HEK293 (cell line): ENCODE data around the gene NMT2.

Experiments
- CTCF ChIA-PET: fragments of 350-600 bp; formaldehyde crosslinking; extraction: SDS; loops from one replicate; lab custom pipeline; 2021; ENCODE audit warnings: antibody characterized with exemption; lab: Yijun Ruan, JAX
- POLR2A ChIA-PET: fragments of 300-600 bp; formaldehyde crosslinking; extraction: SDS; loops from one replicate; lab custom pipeline; 2020; ENCODE audit warnings: antibody characterized with exemption, inconsistent platforms; lab: Yijun Ruan, JAX
- H3K27ac ChIP-seq: fragments of 200-500 bp; sonication (Bioruptor generic); 2 replicates; pipeline ENCODE4 v1.5.1; 2014; ENCODE audit warnings: low read depth, low read length, control low read depth, inconsistent platforms; ENCODE audit errors: extremely low read depth
- H3K36me3 ChIP-seq, 2 experiments: fragments of 200-500 bp in 1 of 2; sonication (Bioruptor generic) in 1 of 2; 1 replicate in 1 of 2; 2 replicates in 1 of 2; pipeline ENCODE4 v1.5.1; 2014 to 2017; ENCODE audit warnings: inconsistent platforms in 2 of 2, low read length in 2 of 2; ENCODE audit not compliant: control insufficient read depth in 2 of 2, insufficient read depth in 1 of 2
- H3K4me1 ChIP-seq: fragments of 200-500 bp; sonication (Bioruptor generic); 2 replicates; pipeline ENCODE4 v1.5.1; 2014; ENCODE audit warnings: mild to moderate bottlenecking, low read length, inconsistent platforms; ENCODE audit not compliant: control insufficient read depth, insufficient read depth
- H3K4me3 ChIP-seq: 2 replicates; pipeline ENCODE4 v1.5.1; 2011; ENCODE audit warnings: low read depth, mild to moderate bottlenecking, control low read depth, low read length, moderate library complexity
- H3K9me3 ChIP-seq: fragments of 200-500 bp; sonication (Bioruptor generic); 2 replicates; pipeline ENCODE4 v1.5.1; 2014; ENCODE audit warnings: low read depth, low read length, inconsistent platforms; ENCODE audit not compliant: control insufficient read depth, insufficient read depth
- ZBTB8A ChIP-seq: fragments of 450-650 bp; formaldehyde crosslinking; IDR thresholded peaks from 2 replicates; pipeline ENCODE4 v1.5.1; 2016; ENCODE audit warnings: missing biosample characterization, missing genetic modification characterization
- ZFP37 ChIP-seq: fragments of 450-650 bp; formaldehyde crosslinking; IDR thresholded peaks from 2 replicates; pipeline ENCODE4 v1.5.1; 2016; ENCODE audit warnings: missing biosample characterization, missing genetic modification characterization
- ZFP41 ChIP-seq: fragments of 450-650 bp; formaldehyde crosslinking; IDR thresholded peaks from 2 replicates; pipeline ENCODE4 v1.5.1; 2016; ENCODE audit warnings: missing biosample characterization, missing genetic modification characterization, borderline replicate concordance
- ZIC2 ChIP-seq: fragments of 450-650 bp; formaldehyde crosslinking; IDR thresholded peaks from 2 replicates; pipeline ENCODE4 v1.5.1; 2016; ENCODE audit warnings: missing biosample characterization, missing genetic modification characterization
- ZNF112 ChIP-seq: fragments of 450-650 bp; formaldehyde crosslinking; IDR thresholded peaks from 2 replicates; pipeline ENCODE4 v1.5.0; 2017; ENCODE audit warnings: missing biosample characterization, missing genetic modification characterization
- ZNF223 ChIP-seq: fragments of 450-650 bp; formaldehyde crosslinking; IDR thresholded peaks from 2 replicates; pipeline ENCODE4 v1.5.1; 2016; ENCODE audit warnings: missing biosample characterization, missing genetic modification characterization
- ZNF423 ChIP-seq: fragments of 450-650 bp; formaldehyde crosslinking; IDR thresholded peaks from 2 replicates; pipeline ENCODE4 v1.5.1; 2016; ENCODE audit warnings: missing biosample characterization, missing genetic modification characterization
- ZNF501 ChIP-seq: fragments of 450-650 bp; formaldehyde crosslinking; IDR thresholded peaks from 2 replicates; pipeline ENCODE4 v1.5.1; 2016; ENCODE audit warnings: missing biosample characterization, missing genetic modification characterization
- ZNF596 ChIP-seq: fragments of 450-650 bp; IDR thresholded peaks from 2 replicates; pipeline ENCODE4 v1.5.0; 2018; ENCODE audit warnings: missing biosample characterization, mild to moderate bottlenecking, missing genetic modification characterization, moderate library complexity
- ZNF658 ChIP-seq: fragments of 450-650 bp; formaldehyde crosslinking; IDR thresholded peaks from 2 replicates; pipeline ENCODE4; 2016; ENCODE audit warnings: missing biosample characterization, missing genetic modification characterization
- ZNF677 ChIP-seq: fragments of 450-650 bp; IDR thresholded peaks from 2 replicates; pipeline ENCODE4 v1.5.0; 2018; ENCODE audit warnings: missing biosample characterization, mild to moderate bottlenecking, missing genetic modification characterization, moderate library complexity
- TF ChIP-seq, protein P1 (sequence below): fragments of 450-650 bp; formaldehyde crosslinking; IDR thresholded peaks from 2 replicates; pipeline ENCODE4 v1.5.1; 2017; ENCODE audit warnings: missing biosample characterization, missing genetic modification characterization
- TF ChIP-seq, protein P2 (sequence below): fragments of 450-650 bp; formaldehyde crosslinking; IDR thresholded peaks from 2 replicates; pipeline ENCODE4 v1.5.1; 2016; ENCODE audit warnings: missing biosample characterization, missing genetic modification characterization
- TF ChIP-seq, protein P3 (sequence below): fragments of 450-650 bp; formaldehyde crosslinking; IDR thresholded peaks from 2 replicates; pipeline ENCODE4 v1.5.1; 2016; ENCODE audit warnings: missing biosample characterization, missing genetic modification characterization
- TF ChIP-seq, protein P4 (sequence below): fragments of 450-650 bp; IDR thresholded peaks from 2 replicates; pipeline ENCODE4 v1.5.1; 2018; ENCODE audit warnings: missing biosample characterization, missing genetic modification characterization
- TF ChIP-seq, protein P5 (sequence below): fragments of 450-650 bp; formaldehyde crosslinking; IDR thresholded peaks from 2 replicates; pipeline ENCODE4 v1.5.1; 2017; ENCODE audit warnings: missing biosample characterization, missing genetic modification characterization
- TF ChIP-seq, protein P6 (sequence below): fragments of 450-650 bp; formaldehyde crosslinking; IDR thresholded peaks from 2 replicates; pipeline ENCODE4 v1.5.1; 2016; ENCODE audit warnings: missing biosample characterization, missing genetic modification characterization

NMT2 gene

DNA sequence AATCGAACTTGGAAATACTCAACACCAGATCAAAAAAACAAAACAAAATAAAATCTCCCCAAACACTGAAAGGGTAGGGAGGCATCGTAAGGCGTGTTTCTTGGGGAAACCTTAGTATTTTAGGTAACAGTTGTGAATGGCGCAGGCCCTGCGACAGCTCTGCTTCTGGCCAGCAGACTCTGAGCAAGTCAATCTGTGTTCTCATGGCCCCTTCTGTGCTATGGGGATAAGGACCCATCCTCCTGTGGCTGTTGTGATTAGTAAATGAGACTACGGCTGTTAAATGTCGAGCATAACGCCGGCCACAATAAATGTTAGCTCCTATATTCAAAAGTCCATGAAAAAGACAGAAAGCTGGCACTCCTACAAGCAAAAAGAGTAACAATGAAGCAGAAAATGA lies 44.3 kb downstream of the NMT2 start:
- CTCF ChIA-PET = interaction anchor here (0.6 to 1.0 kb wide), 2 partner anchors 19 to 168 kb away, joined by 3 read pairs; no protein-coding TSS in a partner anchor
- TF ChIP-seq ZNF501 = no peak
- no peak for TF ChIP-seq ZBTB8A (tag by site-specific recombination)
- TF ChIP-seq ZNF658 (tag by site-specific recombination) = no peak
- TF ChIP-seq, protein P1, sequence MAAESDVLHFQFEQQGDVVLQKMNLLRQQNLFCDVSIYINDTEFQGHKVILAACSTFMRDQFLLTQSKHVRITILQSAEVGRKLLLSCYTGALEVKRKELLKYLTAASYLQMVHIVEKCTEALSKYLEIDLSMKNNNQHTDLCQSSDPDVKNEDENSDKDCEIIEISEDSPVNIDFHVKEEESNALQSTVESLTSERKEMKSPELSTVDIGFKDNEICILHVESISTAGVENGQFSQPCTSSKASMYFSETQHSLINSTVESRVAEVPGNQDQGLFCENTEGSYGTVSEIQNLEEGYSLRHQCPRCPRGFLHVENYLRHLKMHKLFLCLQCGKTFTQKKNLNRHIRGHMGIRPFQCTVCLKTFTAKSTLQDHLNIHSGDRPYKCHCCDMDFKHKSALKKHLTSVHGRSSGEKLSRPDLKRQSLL (tag by site-specific recombination) = no peak
- TF ChIP-seq, protein P2, sequence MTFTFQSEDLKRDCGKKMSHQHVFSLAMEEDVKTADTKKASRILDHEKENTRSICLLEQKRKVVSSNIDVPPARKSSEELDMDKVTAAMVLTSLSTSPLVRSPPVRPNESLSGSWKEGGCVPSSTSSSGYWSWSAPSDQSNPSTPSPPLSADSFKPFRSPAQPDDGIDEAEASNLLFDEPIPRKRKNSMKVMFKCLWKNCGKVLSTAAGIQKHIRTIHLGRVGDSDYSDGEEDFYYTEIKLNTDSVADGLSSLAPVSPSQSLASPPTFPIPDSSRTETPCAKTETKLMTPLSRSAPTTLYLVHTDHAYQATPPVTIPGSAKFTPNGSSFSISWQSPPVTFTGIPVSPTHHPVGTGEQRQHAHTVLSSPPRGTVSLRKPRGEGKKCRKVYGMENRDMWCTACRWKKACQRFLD = no peak
- no peak for TF ChIP-seq ZNF677
- no peak overlapping the region for H3K27ac ChIP-seq
- no peaks in the 10 kb centered on the region for H3K9me3 ChIP-seq
- POLR2A ChIA-PET = no interaction called here
- H3K36me3 ChIP-seq = peaks cover 10 to 70% of the 10 kb centered on the region in 2 experiments
- no peaks in the 10 kb centered on the region for H3K4me1 ChIP-seq
- H3K4me3 ChIP-seq = no peak overlapping the region

DNA sequence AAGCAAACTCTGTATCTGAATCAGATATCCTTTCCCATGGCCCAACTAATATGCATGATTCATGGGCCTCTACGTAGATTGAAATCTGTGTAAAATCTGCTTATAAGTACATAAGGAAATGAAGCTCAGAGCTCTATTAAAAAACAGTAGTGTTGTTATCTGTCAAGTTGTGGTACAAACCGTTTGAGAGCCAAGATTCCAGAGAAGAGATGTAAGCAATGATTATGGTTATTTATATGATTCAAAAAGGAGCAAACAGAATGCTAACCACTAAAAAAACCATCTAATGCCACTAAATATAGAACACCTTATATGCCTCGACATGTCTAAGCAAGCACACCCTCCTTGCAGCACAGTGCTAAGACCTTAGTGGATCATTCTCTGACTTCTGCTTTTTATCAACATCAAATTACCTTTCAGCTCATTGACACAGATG lies 44.7 kb downstream of the NMT2 start:
- TF ChIP-seq, protein P3, sequence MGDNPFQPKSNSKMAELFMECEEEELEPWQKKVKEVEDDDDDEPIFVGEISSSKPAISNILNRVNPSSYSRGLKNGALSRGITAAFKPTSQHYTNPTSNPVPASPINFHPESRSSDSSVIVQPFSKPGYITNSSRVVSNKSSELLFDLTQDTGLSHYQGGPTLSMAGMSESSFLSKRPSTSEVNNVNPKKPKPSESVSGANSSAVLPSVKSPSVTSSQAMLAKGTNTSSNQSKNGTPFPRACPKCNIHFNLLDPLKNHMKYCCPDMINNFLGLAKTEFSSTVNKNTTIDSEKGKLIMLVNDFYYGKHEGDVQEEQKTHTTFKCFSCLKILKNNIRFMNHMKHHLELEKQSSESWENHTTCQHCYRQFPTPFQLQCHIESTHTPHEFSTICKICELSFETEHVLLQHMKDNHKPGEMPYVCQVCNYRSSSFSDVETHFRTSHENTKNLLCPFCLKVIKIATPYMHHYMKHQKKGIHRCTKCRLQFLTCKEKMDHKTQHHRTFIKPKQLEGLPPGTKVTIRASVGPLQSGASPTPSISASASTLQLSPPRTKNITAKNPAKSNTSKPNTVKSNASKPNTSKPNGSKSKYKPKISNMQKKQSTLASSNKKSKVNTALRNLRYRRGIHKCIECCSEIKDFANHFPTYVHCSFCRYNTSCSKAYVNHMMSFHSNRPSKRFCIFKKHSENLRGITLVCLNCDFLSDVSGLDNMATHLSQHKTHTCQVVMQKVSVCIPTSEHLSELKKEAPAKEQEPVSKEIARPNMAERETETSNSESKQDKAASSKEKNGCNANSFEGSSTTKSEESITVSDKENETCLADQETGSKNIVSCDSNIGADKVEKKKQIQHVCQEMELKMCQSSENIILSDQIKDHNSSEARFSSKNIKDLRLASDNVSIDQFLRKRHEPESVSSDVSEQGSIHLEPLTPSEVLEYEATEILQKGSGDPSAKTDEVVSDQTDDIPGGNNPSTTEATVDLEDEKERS (tag by site-specific recombination) = no peak
- TF ChIP-seq ZNF112 (tag by site-specific recombination) = no peak
- no peak for TF ChIP-seq ZIC2
- no peak for TF ChIP-seq ZNF596 (tag by site-specific recombination)
- TF ChIP-seq, protein P4, sequence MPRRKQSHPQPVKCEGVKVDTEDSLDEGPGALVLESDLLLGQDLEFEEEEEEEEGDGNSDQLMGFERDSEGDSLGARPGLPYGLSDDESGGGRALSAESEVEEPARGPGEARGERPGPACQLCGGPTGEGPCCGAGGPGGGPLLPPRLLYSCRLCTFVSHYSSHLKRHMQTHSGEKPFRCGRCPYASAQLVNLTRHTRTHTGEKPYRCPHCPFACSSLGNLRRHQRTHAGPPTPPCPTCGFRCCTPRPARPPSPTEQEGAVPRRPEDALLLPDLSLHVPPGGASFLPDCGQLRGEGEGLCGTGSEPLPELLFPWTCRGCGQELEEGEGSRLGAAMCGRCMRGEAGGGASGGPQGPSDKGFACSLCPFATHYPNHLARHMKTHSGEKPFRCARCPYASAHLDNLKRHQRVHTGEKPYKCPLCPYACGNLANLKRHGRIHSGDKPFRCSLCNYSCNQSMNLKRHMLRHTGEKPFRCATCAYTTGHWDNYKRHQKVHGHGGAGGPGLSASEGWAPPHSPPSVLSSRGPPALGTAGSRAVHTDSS = no peak
- TF ChIP-seq, protein P5, sequence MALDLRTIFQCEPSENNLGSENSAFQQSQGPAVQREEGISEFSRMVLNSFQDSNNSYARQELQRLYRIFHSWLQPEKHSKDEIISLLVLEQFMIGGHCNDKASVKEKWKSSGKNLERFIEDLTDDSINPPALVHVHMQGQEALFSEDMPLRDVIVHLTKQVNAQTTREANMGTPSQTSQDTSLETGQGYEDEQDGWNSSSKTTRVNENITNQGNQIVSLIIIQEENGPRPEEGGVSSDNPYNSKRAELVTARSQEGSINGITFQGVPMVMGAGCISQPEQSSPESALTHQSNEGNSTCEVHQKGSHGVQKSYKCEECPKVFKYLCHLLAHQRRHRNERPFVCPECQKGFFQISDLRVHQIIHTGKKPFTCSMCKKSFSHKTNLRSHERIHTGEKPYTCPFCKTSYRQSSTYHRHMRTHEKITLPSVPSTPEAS (tag by site-specific recombination) = no peak
- no peak for TF ChIP-seq ZFP41 (tag by site-specific recombination)
- no peak for TF ChIP-seq ZNF223
- TF ChIP-seq ZFP37 (tag by site-specific recombination) = no peak
- TF ChIP-seq, protein P6, sequence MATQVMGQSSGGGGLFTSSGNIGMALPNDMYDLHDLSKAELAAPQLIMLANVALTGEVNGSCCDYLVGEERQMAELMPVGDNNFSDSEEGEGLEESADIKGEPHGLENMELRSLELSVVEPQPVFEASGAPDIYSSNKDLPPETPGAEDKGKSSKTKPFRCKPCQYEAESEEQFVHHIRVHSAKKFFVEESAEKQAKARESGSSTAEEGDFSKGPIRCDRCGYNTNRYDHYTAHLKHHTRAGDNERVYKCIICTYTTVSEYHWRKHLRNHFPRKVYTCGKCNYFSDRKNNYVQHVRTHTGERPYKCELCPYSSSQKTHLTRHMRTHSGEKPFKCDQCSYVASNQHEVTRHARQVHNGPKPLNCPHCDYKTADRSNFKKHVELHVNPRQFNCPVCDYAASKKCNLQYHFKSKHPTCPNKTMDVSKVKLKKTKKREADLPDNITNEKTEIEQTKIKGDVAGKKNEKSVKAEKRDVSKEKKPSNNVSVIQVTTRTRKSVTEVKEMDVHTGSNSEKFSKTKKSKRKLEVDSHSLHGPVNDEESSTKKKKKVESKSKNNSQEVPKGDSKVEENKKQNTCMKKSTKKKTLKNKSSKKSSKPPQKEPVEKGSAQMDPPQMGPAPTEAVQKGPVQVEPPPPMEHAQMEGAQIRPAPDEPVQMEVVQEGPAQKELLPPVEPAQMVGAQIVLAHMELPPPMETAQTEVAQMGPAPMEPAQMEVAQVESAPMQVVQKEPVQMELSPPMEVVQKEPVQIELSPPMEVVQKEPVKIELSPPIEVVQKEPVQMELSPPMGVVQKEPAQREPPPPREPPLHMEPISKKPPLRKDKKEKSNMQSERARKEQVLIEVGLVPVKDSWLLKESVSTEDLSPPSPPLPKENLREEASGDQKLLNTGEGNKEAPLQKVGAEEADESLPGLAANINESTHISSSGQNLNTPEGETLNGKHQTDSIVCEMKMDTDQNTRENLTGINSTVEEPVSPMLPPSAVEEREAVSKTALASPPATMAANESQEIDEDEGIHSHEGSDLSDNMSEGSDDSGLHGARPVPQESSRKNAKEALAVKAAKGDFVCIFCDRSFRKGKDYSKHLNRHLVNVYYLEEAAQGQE (tag by site-specific recombination) = no peak
- no peak for TF ChIP-seq ZNF423 (tag by site-specific recombination)
- no peak overlapping the region for H3K4me3 ChIP-seq
- peaks cover 8 to 70% of the 10 kb centered on the region in 2 experiments; a peak in 2 of 3 replicates for H3K36me3 ChIP-seq
- POLR2A ChIA-PET = no interaction called here
- no peaks in the 10 kb centered on the region for H3K9me3 ChIP-seq
- no peak overlapping the region for H3K27ac ChIP-seq
- CTCF ChIA-PET = interaction anchor here (0.6 to 1.0 kb wide), 4 partner anchors 18 to 578 kb away, joined by 3 to 5 read pairs (median 3); partner anchors contain the start of gene FAM171A1
- H3K4me1 ChIP-seq = no peaks in the 10 kb centered on the region
